RPMI7951 (cell line): ENCODE results near the gene SF3B2. TPM values are rescaled to one million over a fixed set of nuclear protein-coding genes. Genes with fewer than 3 reads are reported as not detected.

Source experiments
- DNase-seq: peaks from one replicate; pipeline ENCODE4 v3.0.0-alpha.2; 2012; ENCODE audit warnings: low read depth
- total RNA-seq: library from RNA; depleted of rRNA; stranded (reverse); fragments of >200 nt; shearing (Covaris generic); gene quantifications from 2 replicates; pipeline ENCODE4 v1.2.3, GENCODE V29; 2014

SF3B2 gene
- total RNA-seq, 1 experiment from 2014 or later: 198 TPM

DNA sequence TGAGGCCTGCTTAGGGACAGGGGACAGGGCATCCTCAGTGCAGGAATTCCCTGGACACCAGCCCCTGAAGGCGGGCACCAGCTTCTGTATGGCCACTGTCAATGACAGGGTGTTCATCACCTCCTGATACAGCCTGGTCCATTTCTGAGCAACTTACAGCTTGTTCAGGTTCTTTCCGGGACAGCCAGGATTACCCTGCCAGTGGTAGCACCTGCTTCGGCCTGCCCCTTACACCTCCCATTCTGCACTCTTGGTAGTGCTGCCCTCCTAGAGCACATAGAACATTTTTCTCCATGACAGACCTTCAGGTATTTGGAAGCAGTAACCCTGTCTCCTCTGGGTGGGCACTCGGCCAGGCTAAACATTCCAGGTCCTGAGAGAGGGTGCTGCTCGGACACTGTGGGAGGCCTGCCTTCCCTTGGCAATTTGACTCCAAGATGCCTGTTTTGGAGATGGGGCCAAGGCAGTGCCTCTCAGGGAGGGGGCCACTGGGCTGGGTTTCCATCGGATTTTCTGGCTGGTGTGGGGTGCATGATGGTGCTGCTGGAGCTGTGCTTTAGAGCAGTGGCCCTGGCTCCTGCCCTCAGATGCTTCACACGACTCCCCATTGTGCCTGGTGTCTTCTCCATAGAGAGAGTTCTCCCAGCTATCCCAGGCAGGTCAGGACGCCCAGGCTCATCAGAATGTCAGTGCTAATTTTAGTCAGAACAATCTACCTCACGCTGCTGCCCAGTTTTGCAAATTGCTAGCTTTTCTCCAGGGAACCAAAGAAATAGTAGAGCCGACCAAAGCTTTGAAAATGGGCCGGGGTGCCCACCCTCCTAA lies 4.4 kb upstream of the SF3B2 start:
- no peak for DNase-seq

DNA sequence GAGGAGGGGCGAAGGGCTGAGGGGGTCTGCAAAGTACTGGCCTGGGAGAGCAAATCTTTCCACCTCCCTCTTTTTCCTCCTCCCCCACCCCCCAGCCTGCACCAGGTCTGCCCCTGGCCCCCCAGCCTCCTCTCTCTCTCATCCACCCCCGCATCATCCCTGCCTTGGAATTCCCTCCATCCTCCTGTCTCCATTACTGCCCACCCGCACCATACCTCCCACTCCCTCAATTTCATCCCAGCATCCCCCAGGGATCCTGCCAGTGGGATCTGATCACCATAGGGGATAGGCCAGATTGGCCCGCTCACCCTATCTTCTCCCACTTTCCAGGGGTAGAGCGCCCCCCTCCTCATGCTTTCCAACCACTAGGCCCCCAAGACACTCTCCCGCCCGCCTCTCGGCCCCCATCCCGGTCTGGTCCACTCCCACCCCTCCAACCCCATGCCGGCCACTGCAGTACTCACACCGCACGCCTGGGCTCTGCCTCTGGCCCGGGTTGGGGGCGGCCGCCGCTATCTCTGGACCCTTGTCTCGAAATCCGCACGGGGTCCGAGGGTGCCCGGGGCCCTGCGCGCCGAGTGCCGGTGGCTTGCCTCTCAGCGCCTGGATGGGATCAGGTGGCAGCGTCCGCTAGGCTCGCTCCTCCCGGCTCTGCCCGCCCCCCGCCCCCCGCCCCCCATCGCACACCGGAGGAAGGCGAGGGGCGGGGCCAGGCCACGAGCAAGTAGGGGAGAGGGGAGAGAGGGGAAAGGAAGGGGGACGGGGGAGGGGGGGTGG lies 3.4 kb upstream of the SF3B2 start, which contains the start of gene GAL3ST3:
GAL3ST3 (minus strand) TSS at position 615 of the 777 bp plus-strand sequence. CDS start 3,746 bp downstream, outside the sequence.
- no peak for DNase-seq

DNA sequence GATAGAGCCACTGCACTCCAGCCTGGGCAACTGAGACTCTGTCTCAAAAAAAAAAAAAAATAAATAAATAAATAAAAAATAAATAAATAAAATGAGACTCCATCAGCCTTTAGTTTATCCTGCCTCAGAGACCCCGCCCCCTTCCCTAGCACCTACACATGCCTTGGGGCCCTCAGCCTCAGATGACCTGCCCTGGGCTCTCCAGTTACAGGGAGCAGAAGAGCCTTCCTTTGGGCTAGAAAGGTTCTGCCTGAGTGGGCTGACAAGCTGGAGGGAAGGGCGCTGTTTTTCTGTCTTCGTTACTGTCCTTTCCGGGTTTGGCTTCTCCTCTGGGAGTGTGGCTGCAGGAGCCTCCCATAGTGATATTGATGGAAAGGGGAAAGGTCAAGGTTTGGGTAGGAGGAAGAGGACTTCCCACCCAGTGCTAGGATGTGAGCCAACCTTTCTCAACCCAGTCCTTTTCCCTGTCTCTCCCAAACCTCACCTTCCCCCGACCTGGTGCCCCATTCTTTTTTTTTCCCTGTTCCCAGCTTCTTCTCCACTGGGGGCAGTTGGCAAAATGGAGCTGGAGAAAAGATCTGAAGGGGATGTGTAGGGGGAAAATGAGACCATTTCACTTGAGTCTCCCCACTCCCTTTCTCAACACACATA lies 1.5 kb upstream of the SF3B2 start:
- DNase-seq: no peak

DNA sequence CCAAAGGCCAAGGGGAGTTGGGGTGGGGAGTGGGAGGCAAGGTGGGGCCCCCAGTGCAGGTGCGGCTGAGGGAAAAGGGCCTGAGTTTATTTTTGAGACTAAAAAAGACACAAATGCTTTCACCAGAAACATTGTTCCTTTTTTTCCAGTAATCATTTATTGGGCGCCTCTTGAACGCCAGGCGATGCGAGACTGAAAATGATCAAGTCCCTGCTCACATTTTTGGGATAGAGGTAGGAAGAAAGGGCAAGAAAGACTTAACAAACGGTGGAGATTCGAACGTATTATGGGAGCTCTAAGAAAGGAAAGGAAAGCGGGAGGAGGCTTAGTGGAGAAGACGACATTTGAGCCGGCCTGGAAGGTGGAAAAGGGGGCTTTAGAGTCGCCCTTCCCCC lies 796 bp upstream of the SF3B2 start:
- no peak for DNase-seq

DNA sequence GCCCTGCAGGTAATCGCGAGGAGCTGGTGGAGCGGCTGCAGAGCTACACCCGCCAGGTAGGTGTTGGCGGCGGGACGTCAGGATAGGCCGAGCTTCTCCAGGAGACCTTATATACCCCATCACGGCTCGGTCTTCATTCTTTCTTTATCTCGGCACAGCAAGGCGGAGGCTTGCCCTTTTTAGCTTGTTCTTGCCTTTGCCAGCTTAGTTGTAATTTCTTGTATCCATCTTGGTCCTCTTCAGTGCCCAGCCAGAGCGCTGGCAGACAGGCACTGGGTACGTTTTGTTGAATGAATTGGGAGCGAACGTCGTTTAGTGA lies 459 bp downstream of the SF3B2 start:
- DNase-seq: no peak

DNA sequence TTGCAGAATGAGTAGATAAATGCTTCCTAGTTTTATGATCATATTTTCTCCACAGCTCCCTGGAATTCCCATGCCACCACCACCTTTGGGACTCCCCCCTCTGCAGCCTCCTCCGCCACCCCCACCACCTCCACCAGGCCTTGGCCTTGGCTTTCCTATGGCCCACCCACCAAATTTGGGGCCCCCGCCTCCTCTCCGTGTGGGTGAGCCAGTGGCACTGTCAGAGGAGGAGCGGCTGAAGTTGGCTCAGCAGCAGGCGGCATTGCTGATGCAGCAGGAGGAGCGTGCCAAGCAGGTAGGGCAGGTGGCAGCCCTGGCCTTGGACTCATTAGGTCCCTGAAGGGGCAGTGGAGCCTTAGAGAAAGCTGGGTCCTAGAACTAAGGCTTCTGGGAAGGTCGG lies 2.9 kb downstream of the SF3B2 start:
- DNase-seq: no peak

DNA sequence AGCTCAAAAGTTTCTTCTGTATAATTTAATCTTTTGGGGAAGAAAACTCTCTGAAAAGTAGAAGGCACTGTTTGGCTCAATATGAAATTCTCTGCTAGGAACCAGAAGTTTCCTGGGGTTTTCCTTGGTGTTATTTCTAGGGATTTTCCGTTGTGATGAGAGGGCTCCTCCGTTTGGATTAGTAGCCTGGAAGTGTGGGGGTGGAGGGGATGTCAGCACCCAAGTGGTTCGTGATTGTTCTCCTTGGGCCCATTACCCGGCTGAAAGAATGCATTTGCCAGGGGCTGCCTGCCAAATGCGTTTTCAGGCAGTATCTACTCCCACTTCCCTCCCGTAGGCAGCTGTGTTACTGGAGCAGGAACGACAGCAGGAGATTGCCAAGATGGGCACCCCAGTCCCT lies 4.3 kb downstream of the SF3B2 start:
- no peak for DNase-seq

DNA sequence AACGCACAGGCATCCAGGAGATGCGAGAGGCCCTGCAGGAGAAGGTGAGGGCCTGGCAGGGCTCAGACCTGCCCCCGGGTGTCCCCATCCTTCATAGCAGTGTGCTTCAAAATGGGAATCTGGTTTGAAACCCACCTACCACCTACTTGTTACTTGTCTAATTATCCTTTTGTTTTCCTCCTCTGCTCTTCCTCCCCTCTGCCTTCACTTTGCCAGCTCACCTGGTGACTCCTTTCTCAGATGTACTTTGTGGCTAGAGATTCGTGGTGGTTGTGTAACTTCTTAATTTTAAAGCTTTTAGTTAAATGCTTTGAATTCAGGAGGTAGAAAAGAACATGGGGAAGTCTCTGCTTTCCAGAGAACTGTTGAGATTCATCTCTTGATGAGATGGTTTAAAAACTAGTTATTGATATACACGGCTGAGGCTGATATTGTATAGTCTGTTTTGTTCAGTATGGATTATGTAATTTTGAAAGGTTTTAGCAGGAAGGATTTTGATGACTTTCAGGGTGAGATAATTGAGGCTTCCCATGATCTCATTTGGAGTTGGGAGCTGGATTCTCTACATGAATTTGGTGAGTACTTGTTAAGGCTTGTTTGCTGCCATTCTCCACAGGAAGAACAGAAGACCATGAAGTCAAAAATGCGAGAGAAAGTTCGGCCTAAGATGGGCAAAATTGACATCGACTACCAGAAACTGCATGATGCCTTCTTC lies 8.0 kb downstream of the SF3B2 start:
- no peak for DNase-seq

DNA sequence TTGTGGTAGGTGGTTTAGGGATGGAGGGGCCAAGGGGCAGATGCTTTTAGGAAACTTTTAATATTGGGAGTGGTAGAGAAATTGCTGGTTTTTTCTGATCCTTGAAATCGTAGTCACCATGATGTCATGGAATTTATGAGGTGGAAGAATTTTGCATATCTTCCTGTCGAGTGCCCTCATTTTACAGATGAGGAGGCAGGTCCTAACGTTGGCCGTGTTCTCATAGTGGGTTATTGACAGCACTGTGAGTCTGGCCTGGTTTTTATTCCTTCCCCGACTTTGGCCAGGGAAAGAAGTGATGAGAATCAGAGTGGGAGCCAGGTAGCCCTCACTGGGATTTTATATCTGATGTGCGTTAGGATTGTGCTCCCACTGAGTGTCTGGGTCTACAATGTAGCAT lies 9.1 kb downstream of the SF3B2 start:
- no peak for DNase-seq

DNA sequence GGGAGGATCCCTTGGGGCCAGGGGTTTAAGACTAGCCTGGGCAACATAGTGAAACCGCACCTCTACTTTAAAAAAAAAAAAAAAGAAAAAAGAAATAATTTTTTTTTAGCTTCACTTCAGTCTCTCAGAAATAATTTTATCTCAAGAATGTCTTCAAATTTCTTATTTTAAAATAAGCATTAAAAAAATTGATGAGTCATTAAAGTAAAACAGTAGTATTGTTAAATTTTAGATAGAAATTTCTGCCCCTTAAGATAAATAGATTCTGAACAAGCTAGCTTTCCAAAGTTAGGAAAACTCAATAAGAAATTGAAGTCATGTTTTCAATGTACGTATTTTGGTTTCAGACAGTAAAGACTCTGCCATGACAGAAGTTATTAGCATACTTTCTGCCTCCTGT lies 10.2 kb downstream of the SF3B2 start:
- DNase-seq: no peak

DNA sequence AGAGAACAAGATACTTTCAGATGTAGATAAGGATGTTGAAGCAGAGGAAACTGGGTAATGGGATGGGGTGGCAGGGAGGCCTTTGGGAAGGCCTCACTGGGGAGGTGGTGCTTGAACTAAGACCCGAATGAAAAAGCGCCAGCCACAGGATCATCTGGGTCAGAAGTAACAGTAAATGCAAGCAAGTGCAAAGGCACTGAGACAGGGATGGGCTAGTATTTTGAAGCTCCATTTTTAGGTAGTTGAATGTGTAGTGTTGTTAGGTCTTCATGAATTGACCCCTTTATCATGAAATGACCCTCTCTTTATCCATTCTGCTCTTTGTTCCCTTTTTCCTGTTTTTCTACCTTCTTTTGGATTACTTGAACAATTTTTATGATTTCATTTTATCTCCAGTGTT lies 11.7 kb downstream of the SF3B2 start:
- no peak for DNase-seq

DNA sequence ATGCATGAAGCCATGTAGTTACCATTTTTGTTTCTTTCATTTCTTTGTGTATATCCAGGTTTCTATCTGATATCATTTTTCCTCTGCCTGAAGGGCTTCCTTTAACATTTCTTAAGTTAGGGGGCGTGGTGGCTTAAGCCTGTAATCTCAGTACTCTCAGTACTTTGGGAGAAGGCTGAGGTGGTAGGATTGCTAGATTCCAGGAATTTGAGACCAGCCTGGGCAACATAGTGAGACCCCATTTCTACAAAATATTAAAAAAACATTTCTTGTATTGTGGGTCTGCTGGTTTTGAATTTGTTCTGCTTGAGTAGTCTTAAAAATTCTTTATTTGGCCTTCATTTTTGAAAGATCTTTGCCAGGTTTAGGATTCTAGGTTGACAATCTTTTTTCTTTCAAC lies 12.4 kb downstream of the SF3B2 start:
- DNase-seq: no peak

DNA sequence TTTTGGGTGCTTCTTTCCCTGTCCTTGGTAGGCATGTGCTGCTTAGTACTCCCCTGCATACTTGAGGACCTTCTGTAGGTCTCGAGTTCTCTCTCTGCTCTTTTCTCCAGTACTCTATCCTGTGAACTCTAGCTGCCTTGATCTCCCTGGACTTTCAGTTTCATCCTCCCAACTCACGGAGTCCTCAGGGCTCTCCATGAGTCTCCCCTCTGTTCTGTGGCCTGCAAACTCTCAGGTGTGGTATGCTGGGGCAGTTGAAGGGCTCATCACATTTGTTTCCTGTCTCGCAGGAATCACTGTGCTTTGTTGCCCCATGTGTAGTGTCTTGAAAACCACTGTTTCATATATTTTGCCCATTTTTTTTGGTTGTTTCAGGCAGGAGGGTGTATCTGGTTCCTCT lies 14.6 kb downstream of the SF3B2 start:
- DNase-seq: no peak

DNA sequence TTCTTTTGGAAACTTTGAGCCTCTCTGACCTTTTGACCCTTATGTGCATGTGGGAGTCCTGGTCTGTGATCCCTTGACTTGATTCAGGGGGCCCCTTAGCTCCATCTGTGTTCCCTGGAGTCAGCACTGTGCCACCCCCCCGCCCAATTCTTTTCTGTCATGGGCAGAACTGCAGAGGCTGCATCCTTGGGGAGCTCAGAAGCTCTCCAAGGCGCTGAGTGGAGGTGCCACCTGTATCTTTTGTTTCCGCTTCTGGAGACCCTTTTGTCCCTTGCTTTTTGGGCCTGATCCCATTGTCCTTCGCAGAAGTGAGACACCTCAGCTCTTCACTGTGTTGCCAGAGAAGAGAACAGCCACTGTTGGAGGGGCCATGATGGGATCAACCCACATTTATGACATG lies 15.5 kb downstream of the SF3B2 start:
- no peak for DNase-seq

DNA sequence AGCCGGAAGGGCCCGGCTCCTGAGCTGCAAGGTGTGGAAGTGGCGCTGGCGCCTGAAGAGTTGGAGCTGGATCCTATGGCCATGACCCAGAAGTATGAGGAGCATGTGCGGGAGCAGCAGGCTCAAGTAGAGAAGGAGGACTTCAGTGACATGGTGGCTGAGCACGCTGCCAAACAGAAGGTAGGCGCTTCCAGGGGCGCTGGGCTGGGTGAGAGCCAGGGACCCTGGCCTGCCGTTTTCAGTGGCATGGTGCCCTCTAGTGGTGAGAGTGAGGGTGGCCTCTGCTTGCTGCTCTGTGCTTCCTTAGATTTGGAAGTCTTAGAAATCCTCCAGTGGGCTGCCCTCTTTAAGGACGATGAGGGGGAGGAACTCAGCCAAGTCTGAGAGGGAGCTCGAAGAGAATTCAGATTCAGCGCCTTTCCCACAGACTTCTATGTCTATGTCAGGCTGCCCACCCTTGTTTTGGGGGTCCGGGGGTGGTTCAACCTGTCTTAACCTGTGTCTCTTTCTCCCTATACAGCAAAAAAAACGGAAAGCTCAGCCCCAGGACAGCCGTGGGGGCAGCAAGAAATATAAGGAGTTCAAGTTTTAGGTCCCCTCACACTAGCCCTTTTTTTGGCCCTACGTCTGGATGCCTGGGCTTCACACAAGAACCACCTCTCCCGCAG lies 16.1 kb downstream of the SF3B2 start:
- DNase-seq: peak; percentile 63

DNA sequence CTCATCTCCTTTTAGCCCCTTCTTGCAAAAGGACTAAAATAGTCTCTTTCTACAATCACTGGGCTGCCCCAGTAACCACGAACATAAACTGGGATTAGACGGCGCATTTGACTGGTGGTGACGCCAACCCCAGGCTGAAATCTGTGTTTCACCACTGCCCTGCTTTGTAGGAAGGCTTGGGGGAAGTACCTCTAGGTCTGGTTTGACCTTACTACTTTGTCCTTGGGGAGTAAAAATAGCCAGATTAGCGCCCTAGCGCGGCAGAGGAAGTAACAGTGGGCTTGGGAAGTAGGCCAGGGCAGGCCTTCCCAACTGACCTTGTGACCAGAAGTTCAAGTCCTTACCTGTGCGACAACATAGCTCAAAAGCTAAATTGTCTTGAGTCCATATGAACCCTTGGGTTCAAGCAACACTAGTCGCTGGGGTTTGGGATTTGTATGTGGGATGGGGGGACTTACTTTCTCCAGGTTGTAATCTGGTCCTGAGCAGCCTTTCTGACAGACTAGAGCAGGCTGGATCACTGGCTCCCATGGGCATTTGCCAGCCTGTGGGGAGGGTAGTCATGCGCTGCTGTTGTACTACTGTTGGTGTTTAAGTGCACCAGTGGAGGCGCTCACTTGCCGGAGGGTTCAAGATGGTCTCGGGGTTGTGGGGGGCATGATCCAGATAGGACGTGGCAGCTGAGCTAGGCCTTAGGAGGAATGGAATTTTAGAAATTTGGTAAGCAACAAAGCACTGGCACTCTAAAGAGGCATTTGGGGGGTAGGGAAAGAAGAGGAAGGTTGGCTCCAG lies 17.0 kb downstream of the SF3B2 start:
- peak; percentile 72 for DNase-seq

DNA sequence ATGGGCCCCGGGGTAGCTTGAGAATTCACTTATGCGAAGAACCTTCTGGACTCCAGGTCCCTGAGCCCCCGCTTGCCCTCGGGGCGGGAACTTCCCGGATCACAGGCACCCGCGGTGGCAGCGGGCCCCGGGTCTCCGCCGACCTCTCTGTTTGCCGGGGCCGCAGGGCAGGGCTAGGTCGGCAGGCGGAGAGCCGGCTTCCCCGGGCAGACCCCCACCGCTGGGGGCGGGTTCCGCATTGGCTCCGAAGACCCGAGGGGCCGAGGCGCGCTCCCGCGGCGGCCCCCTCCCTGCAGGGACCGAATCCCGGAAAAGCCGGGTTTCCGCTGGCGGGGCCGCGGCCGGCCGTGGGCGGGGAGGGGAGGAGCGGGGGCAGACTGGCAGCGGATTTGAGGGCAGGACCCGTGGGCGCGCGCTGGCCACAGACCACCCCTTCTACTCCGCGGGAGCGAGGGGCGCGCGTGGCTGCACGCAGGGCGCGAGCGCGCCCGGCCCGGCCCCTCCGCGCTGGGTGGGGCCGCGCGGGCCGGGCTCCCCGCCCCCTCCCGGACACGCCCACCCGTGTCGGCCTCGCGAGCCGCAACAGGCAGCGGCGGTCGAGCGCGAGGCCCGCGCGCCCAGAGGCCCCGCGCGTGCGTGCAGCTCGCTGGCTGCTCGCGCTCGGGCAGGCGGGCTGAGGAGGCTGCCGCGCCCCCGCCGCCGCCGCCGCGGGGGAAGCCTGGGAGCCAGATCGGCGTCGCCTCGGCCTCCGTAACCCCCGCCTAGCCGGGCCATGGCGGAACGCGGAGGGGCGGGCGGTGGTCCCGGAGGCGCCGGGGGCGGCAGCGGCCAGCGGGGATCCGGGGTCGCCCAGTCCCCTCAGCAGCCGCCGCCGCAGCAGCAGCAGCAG lies 17.8 kb downstream of the SF3B2 start, which contains the start of gene PACS1:
PACS1 (plus strand) TSS at position 558 of the 889 bp plus-strand sequence; CDS start at position 773, 215 bp downstream.
- DNase-seq: peak; percentile 81

DNA sequence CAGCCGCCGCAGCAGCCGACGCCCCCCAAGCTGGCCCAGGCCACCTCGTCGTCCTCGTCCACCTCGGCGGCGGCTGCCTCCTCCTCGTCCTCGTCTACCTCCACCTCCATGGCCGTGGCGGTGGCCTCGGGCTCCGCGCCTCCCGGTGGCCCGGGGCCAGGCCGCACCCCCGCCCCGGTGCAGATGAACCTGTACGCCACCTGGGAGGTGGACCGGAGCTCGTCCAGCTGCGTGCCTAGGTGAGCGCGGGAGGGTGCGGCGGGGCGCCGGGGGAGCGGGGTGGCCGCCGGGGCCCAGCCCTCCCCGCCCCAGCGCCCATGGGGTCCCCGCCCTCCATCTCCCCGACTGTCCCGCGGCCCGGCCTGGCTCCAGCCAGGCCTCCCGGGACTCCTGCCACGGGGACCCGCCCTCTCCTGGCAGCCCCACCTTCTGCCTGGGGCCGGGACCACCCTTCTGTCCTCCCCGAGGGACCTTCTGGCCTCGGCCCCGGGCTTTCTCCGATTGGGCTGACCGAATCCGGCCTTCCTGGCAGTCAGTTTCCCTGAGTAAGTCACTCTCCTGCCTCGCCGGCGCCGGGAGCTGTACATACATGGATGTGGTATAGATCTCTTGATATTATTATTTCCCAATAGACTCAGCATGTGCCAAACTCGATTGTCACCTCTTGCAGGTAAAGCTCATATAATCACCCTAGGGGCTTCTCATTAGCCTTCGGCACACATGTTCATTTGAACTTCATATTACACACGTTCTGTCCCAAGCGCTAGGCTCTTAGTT lies 18.6 kb downstream of the SF3B2 start:
- DNase-seq: peak; percentile 38

DNA sequence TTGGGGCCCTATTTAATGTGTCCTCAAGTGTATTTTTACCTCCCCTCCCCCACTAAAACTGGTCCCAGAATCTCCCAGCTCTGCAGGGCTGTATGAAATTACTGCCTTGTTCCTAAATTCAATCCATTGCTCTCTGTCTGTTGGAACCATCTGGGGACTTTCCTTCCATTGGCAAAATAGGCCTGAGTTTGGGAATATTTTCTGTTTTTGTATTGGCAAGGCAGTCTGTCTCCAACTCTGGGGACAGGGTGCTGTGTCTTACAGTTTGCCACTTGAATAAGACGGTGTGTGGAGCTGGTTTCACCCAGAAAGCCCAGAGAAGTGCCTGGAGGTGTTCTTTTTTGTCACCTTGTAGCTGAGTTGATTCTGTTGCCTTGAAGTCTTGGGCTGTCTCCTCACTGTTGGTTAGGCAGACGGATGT lies 19.2 kb downstream of the SF3B2 start:
- peak; percentile 7 for DNase-seq
